ENCODE measurements around the gene APOL5. TPM values are rescaled to one million over a fixed set of nuclear protein-coding genes. Genes with fewer than 3 reads are reported as not detected.
A peak's percentile ranks its signal among the peaks of the same experiment; 100 is the strongest.

The APOL5 gene
- total and polyA plus RNA-seq, 8 donors: 0.07 TPM; not detected in 7

GRCh38 chr22:35743326-35743860 lies 25.7 kb downstream of the APOL5 start:
- no peak overlapping the region for H3K4me3 ChIP-seq
- H3K36me3 ChIP-seq: no peaks in the 10 kb centered on the region
- TF ChIP-seq, protein P1, sequence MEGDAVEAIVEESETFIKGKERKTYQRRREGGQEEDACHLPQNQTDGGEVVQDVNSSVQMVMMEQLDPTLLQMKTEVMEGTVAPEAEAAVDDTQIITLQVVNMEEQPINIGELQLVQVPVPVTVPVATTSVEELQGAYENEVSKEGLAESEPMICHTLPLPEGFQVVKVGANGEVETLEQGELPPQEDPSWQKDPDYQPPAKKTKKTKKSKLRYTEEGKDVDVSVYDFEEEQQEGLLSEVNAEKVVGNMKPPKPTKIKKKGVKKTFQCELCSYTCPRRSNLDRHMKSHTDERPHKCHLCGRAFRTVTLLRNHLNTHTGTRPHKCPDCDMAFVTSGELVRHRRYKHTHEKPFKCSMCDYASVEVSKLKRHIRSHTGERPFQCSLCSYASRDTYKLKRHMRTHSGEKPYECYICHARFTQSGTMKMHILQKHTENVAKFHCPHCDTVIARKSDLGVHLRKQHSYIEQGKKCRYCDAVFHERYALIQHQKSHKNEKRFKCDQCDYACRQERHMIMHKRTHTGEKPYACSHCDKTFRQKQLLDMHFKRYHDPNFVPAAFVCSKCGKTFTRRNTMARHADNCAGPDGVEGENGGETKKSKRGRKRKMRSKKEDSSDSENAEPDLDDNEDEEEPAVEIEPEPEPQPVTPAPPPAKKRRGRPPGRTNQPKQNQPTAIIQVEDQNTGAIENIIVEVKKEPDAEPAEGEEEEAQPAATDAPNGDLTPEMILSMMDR (IDR thresholded peaks at IDR 0.05): no peak
- no peak overlapping the region for H3K27ac ChIP-seq
- no peaks in the 10 kb centered on the region for H3K27me3 ChIP-seq
- H3K9me3 ChIP-seq: no peaks in the 10 kb centered on the region
- DNase-seq (no peak), FAIRE-seq (no peak), ATAC-seq (no peak)
- intact Hi-C loops (cut with DNase I): no loop called here
- H3K4me1 ChIP-seq: no peaks in the 10 kb centered on the region
- 88 to 91% methylated on average over 6 of the region's 6 CpGs for WGBS, 2 donors

- no peaks in the 10 kb centered on the region for H3K36me3 ChIP-seq
- no peak for ATAC-seq
- TF ChIP-seq, protein P1 (IDR thresholded peaks at IDR 0.05): no peak
- H3K4me1 ChIP-seq: no peaks in the 10 kb centered on the region
- intact Hi-C loops (cut with DNase I): no loop called here
- FAIRE-seq: no peak
- no peak overlapping the region for H3K4me3 ChIP-seq
- no peaks in the 10 kb centered on the region for H3K9me3 ChIP-seq
- DNase-seq: no peak
- no peak overlapping the region for H3K27ac ChIP-seq
- no peaks in the 10 kb centered on the region for H3K27me3 ChIP-seq
- WGBS, 2 donors: 90 to 93% methylated on average over 9 of the region's 9 CpGs
Measured at GRCh38 chr22:35746248-35746647, 28.6 kb downstream of the APOL5 start.

GRCh38 chr22:35746946-35747703 lies 29.5 kb downstream of the APOL5 start:
- DNase-seq (no peak), FAIRE-seq (no peak), ATAC-seq (peak in 3 of 4 donors; percentile 20 to 59 (median 31))
- H3K36me3 ChIP-seq: no peaks in the 10 kb centered on the region
- no peaks in the 10 kb centered on the region for H3K4me1 ChIP-seq
- TF ChIP-seq, protein P1 (IDR thresholded peaks at IDR 0.05): no peak
- intact Hi-C loops (cut with DNase I): no loop called here
- no peaks in the 10 kb centered on the region for H3K9me3 ChIP-seq
- 40 to 45% methylated on average over 4 of the region's 4 CpGs for WGBS, 2 donors
- no peaks in the 10 kb centered on the region for H3K27me3 ChIP-seq
- H3K27ac ChIP-seq: no peak overlapping the region
- H3K4me3 ChIP-seq: no peak overlapping the region

GRCh38 chr22:35749808-35750207 lies 32.1 kb downstream of the APOL5 start:
- H3K27me3 ChIP-seq: no peaks in the 10 kb centered on the region
- no peaks in the 10 kb centered on the region for H3K9me3 ChIP-seq
- no peaks in the 10 kb centered on the region for H3K4me1 ChIP-seq
- ATAC-seq (no peak), FAIRE-seq (no peak), DNase-seq (no peak)
- WGBS, 2 donors: 84 to 85% methylated on average over 10 of the region's 10 CpGs
- TF ChIP-seq, protein P1 (IDR thresholded peaks at IDR 0.05): no peak
- intact Hi-C loops (cut with DNase I): loop anchor here in 1 of 3 donors (10.0 kb wide), 1 partner anchor 145 kb away; no protein-coding TSS in a partner anchor
- no peak overlapping the region for H3K27ac ChIP-seq
- H3K36me3 ChIP-seq: no peaks in the 10 kb centered on the region
- H3K4me3 ChIP-seq: no peak overlapping the region

Data from pancreas (tissue), 10 donors.